Body of pancreas (tissue), 4 donors: ENCODE results near the gene KLF16.

Source experiments
- CTCF ChIP-seq, 7 experiments: fragments of 450-650 bp in 4 of 7; fragments of 200-600 bp in 3 of 7; sonication (generic) in 3 of 7; IDR thresholded peaks; one replicate each; pipeline ENCODE4 v1.5.1; 2016 to 2019; ENCODE audit warnings: antibody characterized with exemption in 7 of 7
- POLR2A ChIP-seq, 3 donors: fragments of 450-650 bp; IDR thresholded peaks; one replicate each; pipeline ENCODE4 v1.6.1; 2016; ENCODE audit warnings: antibody characterized with exemption in 3 of 3, mild to moderate bottlenecking in 2 of 3

- TF ChIP-seq CTCF (IDR thresholded peaks at IDR 0.05): no peak
- TF ChIP-seq POLR2A (IDR thresholded peaks at IDR 0.05): no peak
These were observed 11.5 kb downstream of the KLF16 start for GRCh38 chr19:1851654-1852580.
